GM13976 (cell line): ENCODE data around the gene BDP1.
"Not testable (repeated sequence)": the region's sequence is repeated elsewhere in the genome, so short reads cannot be mapped to it uniquely, and the experiment has no call there.

Experiments
- DNase-seq: peaks from one replicate; pipeline ENCODE4 v3.0.0; 2012; ENCODE audit warnings: low spot score
- CTCF ChIP-seq: IDR thresholded peaks from 2 replicates; pipeline ENCODE4 v1.5.1; 2012; ENCODE audit warnings: borderline replicate concordance, mild to moderate bottlenecking; ENCODE audit not compliant: insufficient read depth; ENCODE audit errors: extremely low read depth, missing control alignments, control extremely low read depth
- in situ Hi-C: fragments of 300-500 bp; cut with MboI; formaldehyde crosslinking; loops from one replicate; pipeline ENCODE4 v1.12.0; 2022; ENCODE audit warnings: low sequenced_read_pairs, mixed read lengths, inconsistent platforms; ENCODE audit not compliant: unreplicated experiment

Gene BDP1

DNA sequence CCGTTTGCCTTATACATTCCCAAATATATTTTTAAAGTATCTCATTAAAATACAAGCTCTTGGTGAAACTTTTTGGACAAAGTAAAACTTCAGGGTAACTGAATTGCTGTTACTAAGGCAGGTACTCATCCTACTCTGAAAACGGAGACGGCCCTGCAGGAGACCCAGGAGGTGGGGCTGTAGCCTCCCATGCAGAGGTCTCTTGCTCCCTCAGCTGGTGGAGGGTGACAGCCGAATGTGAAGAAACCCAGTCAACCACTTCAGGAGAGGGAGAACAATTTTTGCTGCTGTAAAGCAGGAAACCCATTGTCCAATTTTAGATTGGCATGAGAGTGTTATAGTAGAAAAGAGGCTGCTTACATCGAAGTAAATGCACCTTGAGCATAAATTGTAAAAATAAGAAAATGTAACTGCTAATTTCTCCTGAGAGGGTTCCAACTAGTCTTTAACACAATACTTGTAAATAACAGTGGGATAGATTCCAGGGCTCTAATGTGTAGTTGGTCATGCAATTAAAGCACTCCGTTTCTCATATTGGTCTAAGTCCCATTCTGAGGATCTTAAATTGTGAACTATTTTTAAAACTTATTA is 8.1 kb upstream of the BDP1 start:
- in situ Hi-C loops, DNase-seq: not testable (repeated sequence)
- peak; percentile 43 for TF ChIP-seq CTCF

DNA sequence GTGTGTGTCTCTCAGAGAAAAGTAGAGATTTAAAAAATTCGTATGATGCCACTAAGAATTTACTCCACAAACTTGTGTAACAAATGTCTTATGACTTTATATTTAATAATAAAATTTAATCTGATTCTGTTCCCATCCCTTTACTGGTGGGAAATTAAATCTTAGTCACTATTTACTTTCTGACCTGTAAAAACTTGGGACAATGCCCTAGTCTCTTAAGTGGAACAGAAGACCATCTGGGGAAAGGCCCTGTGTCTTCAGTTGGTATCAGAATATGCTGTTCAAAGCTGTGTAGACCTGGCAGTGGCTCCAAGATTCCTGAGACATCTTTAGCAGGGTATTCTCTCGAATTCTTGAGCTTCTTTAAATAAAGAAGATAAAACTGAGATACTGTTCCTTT is 2.6 kb upstream of the BDP1 start:
- DNase-seq = no peak
- TF ChIP-seq CTCF = no peak
- in situ Hi-C loops = no loop called here

- no peak for DNase-seq
- in situ Hi-C loops = no loop called here
- no peak for TF ChIP-seq CTCF
Measured at GRCh38 chr5:71454913-71455312, 538 bp upstream of the BDP1 start.

- in situ Hi-C loops = no loop called here
- TF ChIP-seq CTCF = no peak
- DNase-seq = no peak
Measured at GRCh38 chr5:71456362-71456743, 902 bp downstream of the BDP1 start.

GRCh38 chr5:71457106-71457505 is 1.7 kb downstream of the BDP1 start:
- in situ Hi-C loops = no loop called here

DNA sequence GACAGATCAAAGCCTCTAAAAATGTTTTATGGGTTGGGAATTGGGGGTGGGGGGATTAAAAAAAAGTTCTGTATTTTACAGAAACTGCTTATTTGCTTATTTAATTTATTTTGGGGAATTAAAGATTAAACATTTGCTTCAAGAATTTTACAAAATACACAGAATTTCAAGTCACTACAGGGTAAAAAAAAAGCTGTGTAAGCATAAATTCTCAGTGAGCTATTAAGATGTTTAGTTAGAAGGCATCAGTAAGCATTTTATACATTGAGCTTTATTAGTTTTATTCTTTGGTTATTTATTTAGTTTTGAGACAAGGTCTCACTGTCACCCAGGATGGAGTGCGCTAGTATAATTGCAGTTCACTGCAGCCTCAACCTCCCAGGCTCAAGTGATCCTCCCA is 5.2 kb downstream of the BDP1 start:
- in situ Hi-C loops = no loop called here
- no peak for TF ChIP-seq CTCF
- no peak for DNase-seq

More at GRCh38 chr5:71457106-71457505, 1.7 kb downstream of the BDP1 start:
- no peak for DNase-seq
- TF ChIP-seq CTCF = no peak

GRCh38 chr5:71461360-71461759 is 5.9 kb downstream of the BDP1 start:
- DNase-seq = no peak
- in situ Hi-C loops = no loop called here
- no peak for TF ChIP-seq CTCF
